Ishikawa (cell line): ENCODE results near the gene CORO2B.

Experiments
- CEBPB ChIP-seq: IDR thresholded peaks from 2 replicates; pipeline ENCODE4 v1.6.1; 2012
- CREB1 ChIP-seq: IDR thresholded peaks from 2 replicates; pipeline ENCODE4 v1.6.1; 2012; ENCODE audit warnings: low read depth
- EGR1 ChIP-seq: IDR thresholded peaks from 2 replicates; pipeline ENCODE4 v1.6.1; 2012
- EP300 ChIP-seq: IDR thresholded peaks from 2 replicates; pipeline ENCODE4 v1.6.1; 2012; ENCODE audit warnings: borderline replicate concordance
- FOXM1 ChIP-seq: IDR thresholded peaks from 2 replicates; pipeline ENCODE4 v1.6.1; 2012; ENCODE audit warnings: low read depth, borderline replicate concordance
- NFIC ChIP-seq: IDR thresholded peaks from 2 replicates; pipeline ENCODE4 v1.6.1; 2012
- RAD21 ChIP-seq: IDR thresholded peaks from 2 replicates; pipeline ENCODE4 v1.6.1; 2012; ENCODE audit warnings: low read depth
- TAF1 ChIP-seq: IDR thresholded peaks from 2 replicates; pipeline ENCODE4 v1.6.1; 2012; ENCODE audit warnings: low read depth, mild to moderate bottlenecking
- TCF12 ChIP-seq: IDR thresholded peaks from 2 replicates; pipeline ENCODE4 v1.6.1; 2012; ENCODE audit warnings: low read depth
- TEAD4 ChIP-seq: IDR thresholded peaks from 2 replicates; pipeline ENCODE4 v1.6.1; 2012
- YY1 ChIP-seq: IDR thresholded peaks from 2 replicates; pipeline ENCODE4 v1.6.1; 2012; ENCODE audit warnings: low read depth
- ZBTB7A ChIP-seq: IDR thresholded peaks from 2 replicates; pipeline ENCODE4 v1.6.1; 2012; ENCODE audit warnings: low read depth
- TF ChIP-seq, protein P1 (sequence below): IDR thresholded peaks from 2 replicates; pipeline ENCODE4 v1.6.1; 2012; ENCODE audit warnings: low read depth, mild to moderate bottlenecking
- TF ChIP-seq, protein P2 (sequence below): IDR thresholded peaks from 2 replicates; pipeline ENCODE4 v1.6.1; 2012
- TF ChIP-seq, protein P3 (sequence below): IDR thresholded peaks from 2 replicates; pipeline ENCODE4 v1.6.1; 2012

CORO2B gene

DNA sequence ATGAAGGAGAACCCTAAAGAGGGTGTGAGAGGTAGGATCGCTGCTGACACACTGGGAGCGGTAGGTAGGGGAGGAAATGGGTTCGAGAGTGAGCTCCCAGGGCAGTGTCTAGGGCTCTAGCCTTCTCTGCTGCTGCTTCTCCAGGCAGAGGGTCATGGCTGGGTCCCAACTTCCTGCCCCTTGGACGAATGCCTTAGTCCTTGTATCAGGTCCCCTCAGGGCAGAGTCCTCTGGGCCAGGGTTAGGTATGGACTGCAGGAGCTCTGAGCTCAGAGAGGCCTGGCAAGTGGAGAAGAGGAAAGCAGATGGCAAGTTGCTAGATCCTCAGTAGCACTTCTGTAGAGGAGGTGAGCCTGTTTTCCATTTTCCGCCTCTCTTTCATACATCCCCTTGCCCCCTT is 2.9 kb downstream of the CORO2B start:
- no peak for TF ChIP-seq YY1

DNA sequence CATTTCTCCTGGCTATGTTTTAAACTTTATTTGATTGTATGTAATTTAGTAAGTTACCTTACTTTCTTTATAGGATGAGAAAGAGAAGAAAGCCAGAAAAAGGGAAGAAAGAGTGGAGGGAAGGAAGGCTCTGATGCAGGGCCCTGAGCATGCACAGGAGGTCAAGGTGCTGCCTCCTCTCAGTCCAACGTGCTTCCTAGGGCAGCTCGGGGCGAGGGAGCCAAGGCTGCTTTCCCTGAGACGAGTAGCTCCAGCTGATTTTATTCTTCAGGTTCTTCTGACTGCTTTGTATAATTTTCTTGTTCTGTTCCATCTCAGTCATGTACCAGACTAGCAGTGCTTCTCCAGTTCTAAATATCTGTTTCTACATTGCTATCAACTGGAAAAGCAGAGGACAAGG is 3.4 kb downstream of the CORO2B start:
- TF ChIP-seq FOXM1 (no peak), RAD21 (no peak), YY1 (no peak), ZBTB7A (no peak), EGR1 (no peak), TEAD4 (no peak)
- TF ChIP-seq, protein P1, sequence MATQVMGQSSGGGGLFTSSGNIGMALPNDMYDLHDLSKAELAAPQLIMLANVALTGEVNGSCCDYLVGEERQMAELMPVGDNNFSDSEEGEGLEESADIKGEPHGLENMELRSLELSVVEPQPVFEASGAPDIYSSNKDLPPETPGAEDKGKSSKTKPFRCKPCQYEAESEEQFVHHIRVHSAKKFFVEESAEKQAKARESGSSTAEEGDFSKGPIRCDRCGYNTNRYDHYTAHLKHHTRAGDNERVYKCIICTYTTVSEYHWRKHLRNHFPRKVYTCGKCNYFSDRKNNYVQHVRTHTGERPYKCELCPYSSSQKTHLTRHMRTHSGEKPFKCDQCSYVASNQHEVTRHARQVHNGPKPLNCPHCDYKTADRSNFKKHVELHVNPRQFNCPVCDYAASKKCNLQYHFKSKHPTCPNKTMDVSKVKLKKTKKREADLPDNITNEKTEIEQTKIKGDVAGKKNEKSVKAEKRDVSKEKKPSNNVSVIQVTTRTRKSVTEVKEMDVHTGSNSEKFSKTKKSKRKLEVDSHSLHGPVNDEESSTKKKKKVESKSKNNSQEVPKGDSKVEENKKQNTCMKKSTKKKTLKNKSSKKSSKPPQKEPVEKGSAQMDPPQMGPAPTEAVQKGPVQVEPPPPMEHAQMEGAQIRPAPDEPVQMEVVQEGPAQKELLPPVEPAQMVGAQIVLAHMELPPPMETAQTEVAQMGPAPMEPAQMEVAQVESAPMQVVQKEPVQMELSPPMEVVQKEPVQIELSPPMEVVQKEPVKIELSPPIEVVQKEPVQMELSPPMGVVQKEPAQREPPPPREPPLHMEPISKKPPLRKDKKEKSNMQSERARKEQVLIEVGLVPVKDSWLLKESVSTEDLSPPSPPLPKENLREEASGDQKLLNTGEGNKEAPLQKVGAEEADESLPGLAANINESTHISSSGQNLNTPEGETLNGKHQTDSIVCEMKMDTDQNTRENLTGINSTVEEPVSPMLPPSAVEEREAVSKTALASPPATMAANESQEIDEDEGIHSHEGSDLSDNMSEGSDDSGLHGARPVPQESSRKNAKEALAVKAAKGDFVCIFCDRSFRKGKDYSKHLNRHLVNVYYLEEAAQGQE: no peak

DNA sequence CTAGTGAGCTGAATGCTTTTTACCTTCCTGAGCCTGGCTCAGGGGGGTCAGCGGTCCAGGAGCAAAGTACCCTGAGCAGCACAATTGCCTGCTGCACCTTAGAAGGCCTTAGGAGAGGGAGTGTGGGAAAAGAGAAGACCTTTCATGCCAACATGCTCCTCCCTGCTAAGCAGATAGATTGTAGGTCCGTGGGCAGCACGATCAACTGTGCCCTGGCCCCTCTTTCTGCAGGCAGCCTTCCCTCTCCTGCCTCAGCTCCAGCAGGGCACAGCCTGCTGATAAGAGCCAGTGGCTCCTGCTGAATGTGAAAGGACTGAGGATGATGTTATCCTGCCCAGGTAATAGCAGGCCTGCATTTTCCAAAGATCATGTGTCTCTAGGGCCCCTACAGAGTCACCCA is 4.1 kb downstream of the CORO2B start:
- TF ChIP-seq EGR1 (no peak), TAF1 (no peak), CEBPB (no peak), YY1 (no peak), EP300 (no peak), CREB1 (no peak), FOXM1 (no peak), TEAD4 (no peak), TCF12 (no peak), RAD21 (no peak), ZBTB7A (no peak), NFIC (no peak)
- TF ChIP-seq, protein P2, sequence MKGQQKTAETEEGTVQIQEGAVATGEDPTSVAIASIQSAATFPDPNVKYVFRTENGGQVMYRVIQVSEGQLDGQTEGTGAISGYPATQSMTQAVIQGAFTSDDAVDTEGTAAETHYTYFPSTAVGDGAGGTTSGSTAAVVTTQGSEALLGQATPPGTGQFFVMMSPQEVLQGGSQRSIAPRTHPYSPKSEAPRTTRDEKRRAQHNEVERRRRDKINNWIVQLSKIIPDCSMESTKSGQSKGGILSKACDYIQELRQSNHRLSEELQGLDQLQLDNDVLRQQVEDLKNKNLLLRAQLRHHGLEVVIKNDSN: no peak
- TF ChIP-seq, protein P3, sequence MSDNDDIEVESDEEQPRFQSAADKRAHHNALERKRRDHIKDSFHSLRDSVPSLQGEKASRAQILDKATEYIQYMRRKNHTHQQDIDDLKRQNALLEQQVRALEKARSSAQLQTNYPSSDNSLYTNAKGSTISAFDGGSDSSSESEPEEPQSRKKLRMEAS: no peak
- TF ChIP-seq, protein P1: no peak

DNA sequence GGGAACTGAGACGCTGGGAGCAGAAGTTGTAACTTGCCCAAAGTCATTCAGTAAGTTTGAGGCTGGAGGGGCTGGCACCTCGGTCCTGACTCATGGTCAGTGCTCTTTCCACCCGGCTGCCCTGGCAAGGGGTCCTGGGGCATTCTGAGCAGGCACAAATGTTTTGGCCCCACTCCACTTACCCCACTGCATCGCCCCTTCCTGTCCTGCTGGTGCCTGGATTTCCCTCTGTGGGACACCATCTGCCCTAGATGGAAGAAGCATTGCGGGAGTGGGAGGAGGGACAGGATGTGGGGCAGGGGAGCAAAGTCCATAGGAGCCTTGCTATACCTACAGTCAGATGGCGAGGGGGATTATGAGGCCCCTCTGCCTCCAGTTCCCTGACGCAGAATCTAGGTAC is 4.5 kb downstream of the CORO2B start:
- TF ChIP-seq CREB1 (no peak), ZBTB7A (no peak), RAD21 (no peak), TAF1 (no peak), FOXM1 (no peak)
- TF ChIP-seq, protein P3: no peak
- TF ChIP-seq, protein P2: no peak

DNA sequence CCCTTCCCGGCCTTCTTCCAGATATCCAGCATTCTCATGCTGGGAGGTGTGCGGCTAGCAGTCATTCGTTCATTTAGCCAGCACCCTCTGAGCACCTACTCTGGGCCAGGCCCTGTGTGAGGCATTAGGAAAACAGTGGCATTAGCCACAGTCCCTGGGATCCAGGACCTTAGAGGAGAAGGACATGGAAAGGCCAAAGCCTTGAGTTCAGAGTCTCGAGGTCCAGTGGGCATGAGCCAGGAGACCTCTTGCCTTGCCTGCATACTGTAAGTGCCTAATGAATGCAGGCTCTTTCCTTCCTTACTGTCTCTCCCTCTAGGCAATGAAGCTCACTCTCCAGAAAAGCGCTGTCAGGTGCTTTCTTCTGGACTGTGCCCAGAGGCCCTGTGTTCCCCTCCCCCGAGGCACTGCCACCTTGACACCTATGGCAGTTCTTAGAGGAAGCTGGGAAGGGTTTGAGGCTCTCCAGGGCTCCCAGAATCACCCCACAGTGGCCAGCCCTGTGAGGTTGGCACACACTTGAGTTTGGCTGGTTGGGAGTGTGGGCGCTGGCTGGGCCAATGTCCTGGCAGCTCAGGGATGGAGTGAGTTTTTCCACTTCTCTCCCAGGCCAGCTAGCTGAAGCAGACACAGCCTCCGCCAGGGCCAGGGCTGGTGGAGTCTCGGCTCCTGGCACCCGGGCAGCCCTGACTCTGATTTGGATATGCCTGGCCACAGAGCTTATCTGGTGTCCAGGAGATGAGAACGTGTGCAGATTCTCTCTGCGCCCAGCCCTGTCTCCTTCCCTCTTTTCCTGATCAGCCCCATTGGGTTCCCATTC is 5.4 kb downstream of the CORO2B start:
- TF ChIP-seq EP300: no peak
- TF ChIP-seq TEAD4: no peak

DNA sequence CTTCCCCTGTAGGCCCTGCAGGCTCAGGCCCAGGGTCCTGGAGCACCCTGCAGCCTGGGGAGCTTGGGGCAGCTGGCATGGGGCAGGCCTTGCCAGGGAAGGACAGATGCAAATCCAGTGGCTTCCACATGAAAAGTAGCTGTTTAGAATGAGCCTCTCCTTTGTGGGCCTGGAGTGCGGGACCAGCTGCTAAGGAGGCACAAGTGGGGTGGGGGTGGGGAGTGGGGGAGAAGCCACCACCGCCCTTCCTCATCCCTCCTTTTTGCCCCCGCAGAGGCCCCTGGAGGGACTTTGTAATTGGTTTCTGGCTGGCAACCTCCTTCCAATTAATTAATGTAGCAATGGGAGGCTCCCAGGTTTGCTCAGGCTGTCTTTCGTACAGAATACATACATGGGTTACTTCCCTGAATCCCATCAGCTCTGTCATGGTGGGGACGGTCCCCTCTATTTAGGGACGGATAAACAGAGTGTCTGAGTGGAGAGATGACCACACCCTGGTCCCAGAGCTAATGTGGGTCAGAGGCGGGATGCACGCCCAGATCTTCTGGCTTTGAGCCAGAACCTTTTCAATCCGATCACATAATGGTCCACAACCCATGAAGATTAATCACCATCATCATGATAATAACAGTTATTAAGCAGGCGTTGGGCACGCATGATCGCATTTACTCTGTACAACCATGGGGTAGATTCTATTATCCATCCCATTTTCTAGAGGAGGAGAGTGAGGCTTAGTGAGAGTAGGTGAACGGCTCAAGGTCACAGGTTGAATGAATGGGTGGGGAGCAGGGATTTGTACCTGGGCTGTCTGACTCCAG is 6.2 kb downstream of the CORO2B start:
- no peak for TF ChIP-seq NFIC
